Measurements from ENCODE around the gene RSPO4. TPM values are rescaled to one million over a fixed set of nuclear protein-coding genes. Genes with fewer than 3 reads are reported as not detected.

The RSPO4 gene
- total and polyA plus RNA-seq, 2 donors (not counting 3 experiments of a cell fraction or from before 2014, with no cell fraction given): not detected

GRCh38 chr20:967796-968742, 34.0 kb downstream of the RSPO4 start:
- BruUV-seq (replicated peaks): no TSS peak

GRCh38 chr20:965956-966355, 36.2 kb downstream of the RSPO4 start:
- BruUV-seq (replicated peaks): no TSS peak
- POLR2A ChIA-PET: no interaction called here
- Histone ChIP-seq H3K4me2 (ENCODE audit: insufficient read depth, low read length) (no peak overlapping the region), H3K4me3 (replicated peaks in 1 of 3; ENCODE audit: insufficient read depth in 1 of 3, low read depth in 1 of 3, low read length in 3 of 3) (no peak overlapping the region), H3K4me1 (ENCODE audit: control insufficient read depth, extremely low read depth, insufficient read depth, low read length) (no peaks in the 10 kb centered on the region), H3K9me3 (replicated peaks; ENCODE audit: control insufficient read depth, insufficient read depth, low read length) (no peaks in the 10 kb centered on the region), H2AFZ (ENCODE audit: low read depth, low read length) (no peak overlapping the region), H3K36me3 (ENCODE audit: control insufficient read depth in 2 of 2, extremely low read depth in 1 of 2, insufficient read depth in 2 of 2, low read length in 2 of 2) (no peaks in the 10 kb centered on the region), H3K27me3 (ENCODE audit: control insufficient read depth in 2 of 2, insufficient read depth in 2 of 2, low read length in 2 of 2) (peaks cover 0 to 2% of the 10 kb centered on the region in 2 experiments), H3K9ac (replicated peaks; ENCODE audit: extremely low read depth, insufficient read depth, low read length) (no peak overlapping the region), H3K9me1 (replicated peaks; ENCODE audit: control insufficient read depth, extremely low read depth, insufficient read depth, low read length) (no peaks in the 10 kb centered on the region), H4K20me1 (replicated peaks; ENCODE audit: control insufficient read depth, extremely low read depth, insufficient read depth, low read length) (no peaks in the 10 kb centered on the region), H3K79me2 (ENCODE audit: control insufficient read depth, insufficient read depth, low read length) (no peaks in the 10 kb centered on the region), H3K27ac (ENCODE audit: insufficient read depth, low read depth, low read length) (no peak overlapping the region)
- TF ChIP-seq POLR2A (IDR thresholded peaks at IDR 0.05; ENCODE audit: low read depth, low read length): no peak
- TF ChIP-seq FOS (IDR thresholded peaks at IDR 0.05; ENCODE audit: borderline replicate concordance, insufficient read depth, low read length): no peak
- no peak for TF ChIP-seq EZH2 (IDR thresholded peaks at IDR 0.05; ENCODE audit: borderline replicate concordance, low read depth, low read length, severe bottlenecking)
- no peak for TF ChIP-seq MAX (IDR thresholded peaks at IDR 0.05; ENCODE audit: insufficient read depth, insufficient read length)
- TF ChIP-seq POLR2AphosphoS5 (IDR thresholded peaks at IDR 0.05; ENCODE audit: insufficient read depth, low read depth, low read length): no peak
- TF ChIP-seq GATA2 (IDR thresholded peaks at IDR 0.05; ENCODE audit: insufficient read depth, insufficient read length, low read depth, low read length): no peak
- TF ChIP-seq MYC (IDR thresholded peaks at IDR 0.05; ENCODE audit: low read depth, low read length): no peak
- no peak for TF ChIP-seq CTCF (IDR thresholded peaks at IDR 0.05; ENCODE audit: extremely low read depth in 1 of 2, insufficient read depth in 1 of 2, low read depth in 1 of 2, low read length in 2 of 2)
- TF ChIP-seq JUN (IDR thresholded peaks at IDR 0.05; ENCODE audit: borderline replicate concordance, insufficient read depth, insufficient read length, low read depth): no peak
- intact Hi-C loops (cut with micrococcal nuclease) (no loop called here), dilution Hi-C loops (cut with MboI; ENCODE audit: extremely low pct_ligation_motif_present, low sequenced_read_pairs) (no loop called here)
- CTCF ChIA-PET: interaction anchor here (1.1 to 2.6 kb wide), 5 partner anchors 9 to 247 kb away, joined by 3 to 7 read pairs (median 5); no protein-coding TSS in a partner anchor
- DNase-seq (ENCODE audit: low read depth, low spot score): no peak
- no peak for FAIRE-seq

More at GRCh38 chr20:967796-968742, 34.0 kb downstream of the RSPO4 start:
- CTCF ChIA-PET: interaction anchor here (2.6 kb wide), 1 partner anchor 150 kb away, joined by 7 read pairs; no protein-coding TSS in a partner anchor
- POLR2A ChIA-PET: no interaction called here
- DNase-seq (ENCODE audit: low read depth, low spot score) (peak; percentile 31), FAIRE-seq (peak; percentile 24)
- intact Hi-C loops (cut with micrococcal nuclease): no loop called here
- Histone ChIP-seq H2AFZ (ENCODE audit: low read depth, low read length) (no peak overlapping the region), H3K4me2 (ENCODE audit: insufficient read depth, low read length) (no peak overlapping the region), H3K4me1 (ENCODE audit: control insufficient read depth, extremely low read depth, insufficient read depth, low read length) (no peaks in the 10 kb centered on the region), H3K27me3 (ENCODE audit: control insufficient read depth in 2 of 2, insufficient read depth in 2 of 2, low read length in 2 of 2) (peaks cover 0 to 2% of the 10 kb centered on the region in 2 experiments), H3K9me3 (replicated peaks; ENCODE audit: control insufficient read depth, insufficient read depth, low read length) (no peaks in the 10 kb centered on the region), H3K9ac (replicated peaks; ENCODE audit: extremely low read depth, insufficient read depth, low read length) (no peak overlapping the region), H3K36me3 (ENCODE audit: control insufficient read depth in 2 of 2, extremely low read depth in 1 of 2, insufficient read depth in 2 of 2, low read length in 2 of 2) (no peaks in the 10 kb centered on the region), H3K4me3 (replicated peaks in 1 of 3; ENCODE audit: insufficient read depth in 1 of 3, low read depth in 1 of 3, low read length in 3 of 3) (no peak overlapping the region), H3K79me2 (ENCODE audit: control insufficient read depth, insufficient read depth, low read length) (no peaks in the 10 kb centered on the region), H3K27ac (ENCODE audit: insufficient read depth, low read depth, low read length) (no peak overlapping the region), H3K9me1 (replicated peaks; ENCODE audit: control insufficient read depth, extremely low read depth, insufficient read depth, low read length) (no peaks in the 10 kb centered on the region), H4K20me1 (replicated peaks; ENCODE audit: control insufficient read depth, extremely low read depth, insufficient read depth, low read length) (no peaks in the 10 kb centered on the region)
- peak; percentile 61 for TF ChIP-seq MAX (IDR thresholded peaks at IDR 0.05; ENCODE audit: insufficient read depth, insufficient read length)
- no peak for TF ChIP-seq MYC (IDR thresholded peaks at IDR 0.05; ENCODE audit: low read depth, low read length)
- dilution Hi-C loops (cut with MboI; ENCODE audit: extremely low pct_ligation_motif_present, low sequenced_read_pairs): no loop called here
